Right ventricle myocardium superior (tissue), 1 donor: ENCODE results near the gene PLLP. TPM values are rescaled to one million over a fixed set of nuclear protein-coding genes. Genes with fewer than 3 reads are reported as not detected.

Experiments
- ATAC-seq: fragments of 200-7000 bp; cut with Tn5 transposase; one replicate; pipeline ENCODE4 v1.9.1; 2020; ENCODE audit warnings: mild to moderate bottlenecking; ENCODE audit not compliant: poor library complexity
- DNase-seq: peaks from one replicate; pipeline ENCODE4 v3.0.0-alpha.2; 2020
- intact Hi-C: fragments of 100-400 bp; cut with DNase I; formaldehyde crosslinking; loops from one replicate; pipeline ENCODE4 v1.11.2; 2022
- total RNA-seq: library from RNA; stranded (reverse); fragmentation: NEBNext Ultra II Directional; extraction: Animal tissue kit (Norgen Biotek cat#: 25700); gene quantifications from one replicate; pipeline ENCODE4 v1.2.1, GENCODE V29; 2021
- donor health status: DM: no; HTN: yes; CAD: no; lungs with severe emphysema.

The PLLP gene
- total RNA-seq, 1 donor from 2014 or later, result 3.2 TPM

DNA sequence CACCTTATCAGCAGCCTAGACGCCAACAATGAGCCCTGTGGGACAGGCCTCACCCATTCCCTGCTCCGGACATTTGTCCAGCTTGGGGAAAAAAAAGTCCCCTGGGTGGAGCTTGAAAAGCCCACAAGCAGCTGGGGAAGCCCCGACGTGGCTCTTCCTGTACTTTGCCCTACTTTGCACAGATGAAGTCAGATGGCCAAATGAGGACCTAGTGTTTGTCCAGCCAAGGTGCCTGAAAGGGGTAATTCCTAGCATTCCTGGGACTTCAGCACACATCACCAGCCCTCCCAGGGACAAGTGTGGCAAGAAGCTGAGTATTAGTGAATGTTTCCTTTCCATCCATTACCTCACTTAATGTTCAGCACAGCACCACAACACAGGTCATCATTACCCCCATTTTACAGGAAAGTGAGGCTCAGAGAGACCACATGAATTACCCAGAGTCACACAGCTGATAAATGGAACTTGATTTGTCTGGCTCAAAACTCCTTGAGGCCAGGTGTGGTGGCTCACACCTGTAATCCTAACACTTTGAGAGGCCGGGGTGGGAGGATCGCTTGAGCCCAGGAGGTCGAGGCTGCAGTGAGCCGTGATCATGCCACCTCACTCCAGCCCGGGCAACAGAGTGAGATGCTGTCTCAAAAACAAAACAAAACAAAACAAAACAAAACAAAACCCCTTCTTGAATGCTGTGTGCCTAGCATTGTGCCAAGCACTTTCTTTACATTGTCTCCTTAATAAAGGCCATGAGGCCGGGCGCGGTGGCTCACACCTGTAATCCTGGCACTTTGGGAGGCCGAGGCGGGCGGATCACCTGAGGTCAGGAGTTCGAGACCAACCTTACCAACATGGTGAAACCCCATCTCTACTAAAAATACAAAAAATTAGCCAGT is 19.9 kb upstream of the PLLP start:
- ATAC-seq (no peak), DNase-seq (peak; percentile 48)
- intact Hi-C loops, result loop anchor here (5.0 kb wide), 2 partner anchors 68 to 213 kb away; partner anchors contain the start of gene CX3CL1

DNA sequence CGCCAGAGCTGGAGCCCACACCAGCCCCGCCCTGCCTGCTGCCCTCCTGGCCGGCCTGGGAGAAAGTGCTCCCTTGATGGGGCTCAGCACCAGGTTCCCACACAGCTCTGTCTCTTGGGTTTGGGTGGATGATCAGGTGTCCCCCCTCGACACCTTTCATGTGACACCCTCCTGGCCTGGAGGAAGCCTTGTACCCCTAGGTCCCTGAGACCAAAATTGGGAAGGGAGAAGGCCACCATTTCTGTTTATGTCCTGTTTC is 19.4 kb upstream of the PLLP start:
- DNase-seq (peak; percentile 31), ATAC-seq (no peak)
- intact Hi-C loops, result loop anchor here (5.0 kb wide), 2 partner anchors 68 to 213 kb away; partner anchors contain the start of gene CX3CL1

DNA sequence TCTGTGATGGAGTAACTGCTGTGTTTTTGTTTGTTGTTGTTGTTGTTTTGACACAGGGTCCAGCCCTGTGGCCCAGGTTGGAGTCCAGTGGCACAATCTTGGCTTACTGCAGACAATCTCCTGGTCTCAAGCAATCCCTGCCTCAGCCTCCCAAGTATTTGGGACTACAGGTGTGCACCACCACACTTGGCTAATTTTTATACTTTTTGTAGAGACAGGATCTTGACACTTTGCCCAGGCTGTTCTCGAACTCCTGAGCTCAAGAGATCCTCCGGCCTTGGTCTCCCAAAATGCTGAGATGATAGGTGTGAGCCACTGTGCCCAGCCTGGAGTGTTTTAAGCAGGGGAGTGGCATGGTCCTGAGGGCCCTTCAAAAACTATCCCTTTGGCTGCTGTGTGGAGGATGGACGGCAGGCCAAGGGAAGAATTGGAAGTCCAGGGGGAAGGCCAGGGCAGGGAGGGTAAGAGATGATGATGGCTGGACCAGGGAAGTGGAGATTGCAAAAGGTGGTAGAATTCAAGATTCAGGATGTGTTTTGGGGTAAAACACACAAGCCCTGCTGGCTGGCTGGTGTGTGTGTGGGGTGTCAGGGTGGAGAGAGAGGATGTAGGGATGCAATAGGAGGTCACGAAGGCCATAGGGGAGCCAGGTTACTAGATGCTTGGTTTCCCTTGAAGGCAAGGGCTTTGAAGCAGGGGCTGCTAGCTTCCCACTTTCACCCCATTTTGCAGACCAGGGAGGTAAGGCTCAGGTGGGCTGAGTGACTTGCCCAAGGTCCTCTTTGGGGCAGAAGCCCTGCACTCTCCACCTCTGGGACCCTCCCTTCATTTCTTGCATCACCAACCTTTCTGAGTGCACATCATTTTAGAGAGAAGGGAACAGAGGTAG is 18.8 kb upstream of the PLLP start:
- ATAC-seq (no peak), DNase-seq (no peak)
- intact Hi-C loops, result loop anchor here (5.0 kb wide), 2 partner anchors 69 to 214 kb away; partner anchors contain the start of gene CX3CL1

DNA sequence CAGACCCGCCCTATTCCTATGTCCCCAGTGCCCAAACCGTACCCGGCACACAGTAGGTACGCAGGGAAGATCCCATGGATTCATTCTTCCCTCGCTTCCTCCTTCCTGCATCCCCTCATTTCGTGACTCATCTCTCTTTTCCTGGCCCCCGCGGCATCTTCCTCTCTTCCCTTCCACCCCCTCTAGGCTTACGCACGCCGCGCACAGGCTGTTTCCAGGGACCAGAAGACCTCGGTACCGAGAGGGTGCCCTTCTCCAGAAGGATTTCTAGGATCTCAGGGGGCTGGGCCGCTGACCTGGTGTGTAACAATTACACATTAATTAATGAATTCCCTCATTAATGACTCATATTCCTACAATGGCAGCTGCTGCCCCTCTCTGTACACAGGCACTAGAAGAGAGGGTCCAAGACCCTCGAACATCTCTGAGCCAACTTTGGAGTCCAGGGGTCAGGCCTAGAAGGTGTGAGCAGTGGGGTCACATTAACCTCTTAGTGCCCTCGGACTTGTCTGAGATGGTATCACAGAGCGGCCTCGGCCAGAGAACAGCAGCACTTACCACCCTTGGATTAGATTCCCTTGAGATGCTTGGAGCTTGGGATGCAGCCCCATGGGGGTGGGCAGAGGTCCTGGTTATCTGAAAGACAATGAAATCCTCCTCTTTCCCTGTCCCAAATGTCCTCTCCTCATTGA is 16.8 kb upstream of the PLLP start:
- peak; percentile 43 for DNase-seq
- ATAC-seq, result no peak
- intact Hi-C loops, result loop anchor here (5.0 kb wide), 2 partner anchors 71 to 216 kb away; partner anchors contain the start of gene CX3CL1

- ATAC-seq (peak; percentile 95), DNase-seq (peak; percentile 99)
- intact Hi-C loops, result loop anchor here (5.0 kb wide), 2 partner anchors 72 to 217 kb away; partner anchors contain the start of gene CX3CL1
These were observed 16.1 kb upstream of the PLLP start for GRCh38 chr16:57300387-57301125.

DNA sequence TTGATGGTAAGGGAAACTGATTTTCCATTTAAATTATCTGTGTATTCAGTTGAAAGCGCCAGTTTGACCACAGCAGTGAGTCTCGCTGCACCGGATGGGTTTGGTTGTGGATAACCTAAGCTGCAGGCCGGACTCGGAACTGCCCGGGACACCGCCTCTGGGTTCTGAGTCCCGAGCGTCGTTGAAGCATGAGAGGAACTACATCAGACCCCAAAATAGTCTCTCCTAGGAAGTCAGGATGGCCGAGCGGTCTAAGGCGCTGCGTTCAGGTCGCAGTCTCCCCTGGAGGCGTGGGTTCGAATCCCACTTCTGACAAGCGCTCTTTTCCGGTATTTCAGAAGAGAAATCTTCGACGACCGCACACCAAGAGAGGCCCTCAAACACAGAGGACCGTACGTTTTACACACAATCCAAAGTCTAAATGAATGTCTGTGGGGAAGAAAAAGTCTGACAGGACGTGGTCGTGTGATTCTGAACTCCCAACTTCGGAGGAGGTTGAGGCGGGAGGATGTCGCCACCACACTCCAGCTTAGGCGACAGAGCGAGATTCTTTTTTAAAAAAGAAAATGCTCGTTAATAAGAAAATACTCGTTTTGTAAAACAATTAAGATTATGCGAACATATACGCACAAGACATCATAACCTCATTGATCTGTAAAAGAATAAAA is 15.4 kb upstream of the PLLP start:
- peak; percentile 86 for ATAC-seq
- intact Hi-C loops, result loop anchor here (5.0 kb wide), 2 partner anchors 72 to 217 kb away; partner anchors contain the start of gene CX3CL1

GRCh38 chr16:57299009-57299718 is 14.7 kb upstream of the PLLP start:
- ATAC-seq (peak; percentile 35), DNase-seq (peak; percentile 67)
- intact Hi-C loops, result no loop called here

More for the DNA sequence above, 15.4 kb upstream of the PLLP start:
- DNase-seq, result peak; percentile 91

DNA sequence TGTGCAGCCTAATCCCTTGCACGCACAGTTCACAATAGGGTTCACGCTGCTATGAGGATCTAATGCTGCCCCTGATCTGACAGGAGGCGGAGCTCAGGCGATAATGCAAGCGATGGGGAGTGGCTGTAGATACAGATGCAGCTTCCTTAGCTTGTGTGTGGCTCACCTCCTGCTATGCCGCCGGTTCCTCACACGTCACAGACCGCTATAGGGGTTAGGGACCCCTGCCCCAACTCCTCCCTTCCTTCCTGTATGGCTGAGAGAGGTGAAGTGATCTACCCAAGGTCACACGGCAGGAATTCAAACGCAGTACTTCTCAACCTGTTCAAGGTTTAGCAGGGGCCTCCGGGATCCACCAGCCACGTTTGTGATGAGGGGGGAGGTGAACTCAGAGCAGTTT is 13.4 kb upstream of the PLLP start:
- intact Hi-C loops, result no loop called here
- no peak for DNase-seq

GRCh38 chr16:57289391-57290257 is 5.2 kb upstream of the PLLP start:
- intact Hi-C loops, result no loop called here
- no peak for ATAC-seq
- DNase-seq, result peak; percentile 26

More for the DNA sequence above, 13.4 kb upstream of the PLLP start:
- no peak for ATAC-seq

DNA sequence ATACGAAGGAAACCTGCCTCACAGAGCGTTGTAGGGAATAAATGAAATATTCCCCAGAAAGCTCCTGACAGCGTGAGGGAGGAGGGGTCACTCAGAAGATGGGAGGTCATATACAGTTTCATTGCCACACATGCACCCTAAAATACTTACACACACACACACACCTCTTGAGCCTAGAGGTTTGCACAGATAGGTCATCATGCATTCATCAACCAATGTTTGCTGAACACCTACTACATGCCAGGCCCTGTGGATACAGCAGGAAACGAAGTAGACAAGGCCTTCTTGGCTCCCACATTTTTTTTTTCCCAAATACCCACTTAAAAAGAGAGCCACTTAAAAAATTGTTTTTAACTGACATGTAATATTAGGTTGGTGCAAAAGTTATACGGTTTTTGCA is 907 bp upstream of the PLLP start:
- no peak for ATAC-seq
- no peak for DNase-seq
- intact Hi-C loops, result no loop called here

DNA sequence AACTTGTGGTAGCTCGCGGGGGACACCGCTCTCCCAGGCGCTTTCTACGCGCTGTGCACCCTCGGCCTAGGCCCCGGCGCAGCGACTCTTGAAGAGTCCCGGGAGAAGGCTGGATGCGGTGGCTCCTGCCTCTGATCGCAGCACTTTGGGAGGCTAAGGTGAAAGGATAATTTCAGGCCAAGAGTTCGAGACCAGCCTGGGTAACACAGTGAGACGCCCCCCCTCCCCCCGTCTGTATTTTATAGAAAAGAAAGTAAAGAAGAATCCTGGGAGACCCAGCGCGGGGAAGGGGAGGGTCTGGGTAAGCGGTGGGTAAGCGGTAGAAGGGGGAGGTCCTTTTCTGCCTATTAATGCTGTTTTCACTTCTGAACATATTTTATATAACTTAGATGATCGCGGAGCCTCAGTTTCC is 486 bp upstream of the PLLP start:
- intact Hi-C loops, result no loop called here
- peak; percentile 43 for DNase-seq
- no peak for ATAC-seq

GRCh38 chr16:57283959-57284208 is 588 bp downstream of the PLLP start:
- ATAC-seq (no peak), DNase-seq (no peak)
- intact Hi-C loops, result no loop called here

DNA sequence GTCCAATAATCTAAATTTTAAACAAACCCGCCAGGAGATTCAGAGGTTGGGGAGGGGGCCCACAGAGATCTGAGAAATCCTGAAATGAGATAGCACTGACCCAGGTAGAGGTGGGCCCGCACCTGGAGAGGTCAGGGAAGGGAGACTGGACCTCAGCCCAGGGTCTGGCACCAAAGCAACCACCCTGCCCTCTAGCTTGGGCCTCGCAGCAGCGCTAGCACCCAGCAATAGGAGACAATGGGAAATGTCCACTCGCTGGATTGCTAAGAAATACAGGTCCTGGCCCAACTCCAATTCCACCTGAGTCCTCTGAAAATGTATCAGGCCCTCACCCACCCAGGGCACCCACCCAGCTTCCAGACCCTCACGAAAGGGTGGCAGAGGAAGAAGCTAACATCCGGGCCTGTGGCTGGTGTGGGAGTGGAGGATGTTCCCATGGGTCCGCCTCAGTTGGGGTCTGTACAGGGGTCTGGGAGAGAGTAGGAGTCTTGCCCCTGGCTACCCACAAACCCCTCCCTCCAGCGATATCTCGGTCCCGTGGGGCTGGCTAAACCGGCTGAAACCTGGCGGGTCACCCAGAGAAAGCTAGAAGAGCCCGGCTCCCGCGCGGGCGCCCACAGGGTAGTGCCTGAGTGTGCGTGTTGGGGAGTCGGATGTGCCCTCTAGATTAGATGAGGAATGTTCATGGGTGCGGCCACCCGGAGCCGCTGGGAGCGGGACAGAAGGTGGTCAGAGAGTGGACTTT is 1.1 kb downstream of the PLLP start:
- DNase-seq (no peak), ATAC-seq (peak; percentile 16)
- intact Hi-C loops, result no loop called here

- no peak for ATAC-seq
- intact Hi-C loops, result no loop called here
- DNase-seq, result no peak
These were observed 1.8 kb downstream of the PLLP start for GRCh38 chr16:57282510-57283213.

DNA sequence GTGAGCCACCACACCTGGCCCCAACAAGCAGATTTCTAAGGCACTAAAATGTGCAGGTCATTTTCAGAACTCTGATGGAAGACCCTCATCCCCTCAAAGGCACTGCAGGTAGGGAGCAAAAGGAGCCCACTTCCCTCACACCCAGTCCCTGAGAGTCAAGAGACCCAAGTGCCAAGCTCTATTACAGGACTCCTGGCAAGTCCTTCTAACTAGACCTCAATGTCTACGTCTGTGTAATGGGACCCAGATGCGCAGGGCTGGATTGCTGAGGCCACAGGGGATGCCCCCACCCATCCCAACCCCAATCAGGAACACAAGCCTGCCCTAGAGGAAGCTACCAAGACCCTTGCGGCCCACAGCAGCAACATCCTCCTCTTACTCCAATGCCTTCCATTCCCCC is 2.7 kb downstream of the PLLP start:
- no peak for ATAC-seq
- intact Hi-C loops, result no loop called here
- no peak for DNase-seq
